Renal cortex interstitium (tissue), 11 donors: Measurements from ENCODE around the gene SP140. TPM values are rescaled to one million over a fixed set of nuclear protein-coding genes. Genes with fewer than 3 reads are reported as not detected.
"Not testable (repeated sequence)": the region's sequence is repeated elsewhere in the genome, so short reads cannot be mapped to it uniquely, and the experiment has no call there.

Experiments used
- DNase-seq, 11 donors: peaks; one replicate each; pipeline ENCODE4 v3.0.0-alpha.2; 2013; ENCODE audit warnings: low read depth in 9 of 11, low spot score in 4 of 11; ENCODE audit errors: extremely low read depth in 1 of 11
- polyA plus RNA-seq, 3 donors: library from polyadenylated mRNA; unstranded; fragments of 120-200 nt; gene quantifications; one replicate each; pipeline ENCODE4 v1.2.1, GENCODE V29; 2013; ENCODE audit not compliant: insufficient read length in 3 of 3

The SP140 gene
- polyA plus RNA-seq, 3 donors: 0.49 to 1.8 (median 1.6) TPM

DNA sequence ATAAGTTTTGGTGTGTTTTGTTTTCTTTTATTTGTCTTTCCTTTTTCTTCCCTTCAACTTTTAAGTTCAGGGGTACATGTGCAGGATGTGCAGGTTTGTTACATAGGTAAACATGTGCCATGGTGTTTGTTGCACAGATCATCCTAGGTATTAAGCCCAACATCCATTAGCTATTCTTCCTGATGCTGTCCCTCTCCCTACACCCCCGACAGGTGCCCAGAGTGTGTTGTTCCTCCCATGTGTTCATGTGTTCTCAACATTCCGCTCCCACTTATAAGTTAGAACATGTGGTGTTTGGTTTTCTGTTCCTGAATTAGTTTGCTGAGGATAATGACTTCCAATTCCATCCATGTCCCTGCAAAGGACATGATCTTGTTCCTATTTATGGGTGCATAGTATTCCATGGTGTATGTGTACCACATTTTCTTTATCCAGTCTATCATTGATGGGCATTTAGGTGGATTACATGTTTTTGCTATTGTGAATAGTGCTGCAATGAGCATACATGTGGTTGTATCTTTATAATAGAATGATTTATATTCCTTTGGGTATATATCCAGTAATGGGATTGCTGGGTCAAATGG is 117.6 kb downstream of the SP140 start:
- not testable (repeated sequence) for DNase-seq

DNA sequence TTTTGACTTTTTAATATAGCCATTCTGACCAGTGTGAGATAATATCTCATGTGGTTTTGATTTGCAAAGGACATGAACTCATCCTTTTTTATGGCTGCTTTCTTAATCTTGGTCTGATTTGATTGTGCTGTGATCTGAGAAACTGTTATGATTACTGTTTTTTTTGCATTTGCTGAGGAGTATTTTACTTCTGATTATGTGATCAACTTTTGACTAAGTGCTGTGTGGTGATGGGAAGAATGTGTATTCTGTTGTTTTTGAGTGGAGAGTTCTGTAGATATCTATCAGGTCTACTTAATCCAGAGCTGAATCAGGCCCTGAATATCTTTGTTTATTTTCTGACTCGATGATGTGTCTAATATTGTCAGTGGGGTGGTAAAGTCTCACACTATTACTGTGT is 118.2 kb downstream of the SP140 start:
- no peak for DNase-seq

DNA sequence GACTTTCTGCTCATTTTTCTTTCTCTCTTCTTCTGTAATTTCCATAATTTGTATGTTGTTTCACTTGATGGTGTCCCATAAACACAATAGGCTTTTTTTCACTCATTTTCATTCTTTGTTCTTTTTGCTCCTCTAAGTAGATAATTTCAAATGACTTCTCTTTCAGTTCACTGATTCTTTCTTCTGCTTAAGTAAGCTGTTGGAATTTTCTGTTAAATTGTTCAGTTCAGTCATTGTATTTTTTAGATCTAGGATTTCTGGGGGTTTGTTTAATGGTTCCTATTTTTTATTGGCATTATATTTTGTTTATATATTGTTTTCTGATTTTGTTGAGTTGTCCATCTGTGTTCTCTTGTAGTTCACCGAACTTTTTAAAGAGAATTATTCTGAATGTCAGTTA is 120.9 kb downstream of the SP140 start:
- DNase-seq: no peak

DNA sequence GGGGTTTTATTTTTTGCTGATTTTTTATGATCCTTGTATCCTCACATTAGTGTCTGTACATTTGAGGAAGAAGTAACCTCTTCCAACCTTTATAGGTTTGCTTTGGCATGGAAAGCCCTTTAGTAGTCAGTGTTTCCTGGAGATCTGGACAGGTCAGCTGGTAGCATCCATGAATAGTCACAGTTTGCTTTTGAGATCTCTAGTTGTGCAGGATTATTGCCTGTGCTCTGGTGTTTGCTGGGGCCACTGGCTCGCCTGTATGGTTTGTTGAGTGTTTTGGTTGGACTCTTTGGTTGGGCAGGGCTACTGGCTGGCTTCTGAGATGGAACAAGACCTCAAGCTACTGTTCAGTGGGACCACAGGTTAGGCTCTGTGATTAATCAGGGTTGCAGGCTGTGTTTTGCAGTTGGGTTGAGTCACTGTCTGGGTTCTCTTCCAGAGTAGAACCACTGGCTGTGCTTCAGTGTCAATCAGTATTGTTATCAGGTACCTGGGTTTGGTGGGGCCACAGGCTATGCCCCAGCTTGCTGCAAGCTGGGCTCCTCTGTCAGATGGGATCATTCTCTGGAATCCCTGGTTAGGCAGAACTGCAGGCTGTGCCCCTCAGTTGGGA is 121.5 kb downstream of the SP140 start:
- no peak for DNase-seq

DNA sequence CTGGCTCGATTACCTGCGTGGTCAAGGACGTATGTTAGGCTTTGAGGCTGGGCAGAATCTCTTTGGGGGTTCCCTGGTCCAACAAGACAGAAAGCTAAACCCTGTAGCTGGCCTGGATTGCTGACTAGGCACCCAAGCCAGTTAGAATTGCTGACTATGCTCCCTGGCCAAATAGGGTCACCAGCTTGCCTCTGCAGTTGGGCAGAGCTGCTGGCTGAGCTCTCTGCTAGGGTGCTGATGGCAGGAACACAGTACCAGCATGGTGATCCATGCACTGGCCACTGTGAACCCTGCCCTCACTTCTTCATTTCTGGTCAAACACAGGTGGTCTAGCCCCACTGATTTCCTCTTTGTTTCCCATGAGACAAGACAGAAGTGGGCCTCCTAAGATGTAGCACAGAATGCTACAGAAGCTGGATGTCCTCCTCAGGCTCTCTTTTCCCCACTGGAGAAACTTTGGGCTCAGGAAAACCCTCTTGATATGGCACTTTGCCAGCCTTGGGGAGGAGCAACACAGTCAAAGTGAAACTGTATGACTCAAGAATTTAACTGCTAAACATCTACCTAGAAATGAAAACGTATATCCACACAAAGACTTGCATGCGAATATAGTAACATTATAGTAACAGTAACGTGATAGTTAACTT is 122.2 kb downstream of the SP140 start:
- DNase-seq: no peak

DNA sequence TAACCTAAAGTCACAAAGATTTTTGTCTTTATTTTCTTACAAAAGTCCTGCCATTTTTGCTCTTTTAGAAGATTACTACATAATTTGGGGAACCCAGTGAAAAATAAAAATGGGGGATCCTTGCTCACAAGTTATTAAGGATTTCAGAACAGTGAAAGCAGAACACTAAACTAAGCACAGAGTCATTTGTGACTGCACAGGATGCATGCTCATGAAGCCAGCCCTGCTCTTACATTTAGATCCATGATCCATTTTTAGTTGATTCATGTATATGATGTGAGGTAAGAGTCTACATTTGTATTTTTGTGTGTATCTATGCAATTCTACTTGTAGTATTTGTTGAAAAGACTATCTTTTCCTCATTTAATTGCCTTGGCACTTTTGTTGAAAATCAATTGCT is 123.3 kb downstream of the SP140 start:
- DNase-seq: no peak

DNA sequence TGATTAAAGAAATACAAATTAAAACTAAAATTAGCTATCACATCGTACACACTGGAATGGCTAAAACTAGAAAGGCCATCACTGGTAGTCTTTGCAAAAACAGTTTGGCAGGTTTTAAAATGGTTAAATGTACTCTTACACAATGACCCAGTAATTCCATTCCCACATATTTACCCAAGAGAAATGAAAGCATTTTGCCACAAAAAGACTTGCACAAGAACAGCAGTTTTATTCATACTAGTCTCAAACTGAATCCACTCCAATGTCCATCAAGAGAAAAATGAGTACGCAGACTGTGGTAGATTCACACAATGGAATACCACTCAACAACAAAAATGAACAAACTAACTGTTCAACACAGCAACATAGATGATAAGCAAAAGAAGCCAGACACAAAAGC is 130.5 kb downstream of the SP140 start:
- DNase-seq: no peak

DNA sequence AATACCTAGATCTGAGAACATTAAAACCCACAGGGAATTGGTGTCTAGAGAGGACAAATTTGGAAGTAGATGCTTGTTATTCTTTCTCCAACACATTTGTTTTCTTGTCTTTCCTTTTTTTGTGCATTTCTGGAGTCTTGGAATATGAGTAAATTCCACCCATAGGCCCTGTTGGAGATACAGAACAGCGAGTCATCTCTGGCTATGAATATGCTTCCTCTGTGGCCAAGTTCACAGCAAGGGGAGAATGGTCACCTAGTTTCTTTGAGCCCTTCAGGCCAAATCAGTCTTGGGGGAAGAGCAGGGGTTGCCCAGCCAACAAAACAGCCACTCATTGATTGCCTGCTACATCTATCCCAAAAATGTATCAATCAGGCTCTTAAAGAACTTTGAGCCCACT is 132.8 kb downstream of the SP140 start:
- DNase-seq: no peak

DNA sequence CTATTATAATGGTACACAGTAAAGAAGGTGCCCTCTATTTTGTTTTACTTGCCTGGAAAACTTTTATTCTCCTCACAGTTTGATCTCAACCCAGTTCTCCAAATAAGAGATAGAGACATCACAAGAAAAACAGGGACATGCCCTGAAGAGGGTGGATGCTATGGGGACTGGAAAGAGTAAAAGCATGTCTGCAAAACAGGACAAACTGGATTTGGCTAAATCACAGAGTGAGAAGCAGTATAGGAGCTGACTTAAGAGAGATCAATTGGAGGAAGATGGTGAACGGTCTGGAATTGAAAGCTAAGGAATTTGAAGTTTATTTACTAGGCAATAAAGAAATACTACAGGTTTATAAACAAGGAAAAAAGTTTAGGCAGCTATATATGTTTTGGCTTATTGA is 134.5 kb downstream of the SP140 start:
- DNase-seq: no peak

DNA sequence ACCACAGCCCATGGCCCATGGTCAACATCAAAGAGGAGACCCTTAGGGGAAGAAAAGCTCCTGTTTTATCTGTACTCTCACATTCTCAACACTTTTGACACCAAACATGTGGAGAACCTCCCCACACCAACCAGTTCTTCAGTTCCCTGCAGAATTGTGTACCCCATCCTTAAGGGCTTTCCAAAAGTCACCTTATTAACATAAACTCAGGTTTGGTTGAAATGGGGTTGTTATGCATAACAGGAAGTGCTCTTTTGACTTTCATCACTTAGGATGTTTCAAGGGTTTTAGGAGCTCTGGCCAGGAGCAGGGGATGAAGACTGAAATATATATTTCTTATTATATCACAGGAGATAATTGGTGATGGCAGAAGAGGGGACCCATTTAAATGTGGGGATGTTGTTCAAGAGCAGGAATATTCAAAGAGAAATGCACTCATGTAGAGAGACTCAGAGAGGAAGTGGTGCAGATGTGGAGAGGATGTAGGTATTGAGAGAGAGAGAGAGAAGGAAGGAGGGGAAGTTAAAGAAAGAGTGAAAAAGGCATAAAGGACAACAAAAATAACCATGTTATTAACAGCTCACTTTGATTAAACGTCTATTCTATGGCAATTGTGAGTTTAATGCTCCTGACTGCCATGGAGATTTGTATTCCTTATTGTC is 136.6 kb downstream of the SP140 start:
- DNase-seq: no peak

Other genes starting within 250 kb of the SP140 start
- 1 to 10 TPM; 6.5 to 9.3 (median 7.8) TPM for gene SLC16A14, start 156.8 kb upstream of the SP140 start, polyA plus RNA-seq
- 10 to 100 TPM; 17.0 to 25.4 (median 20.0) TPM for gene SP110, start 5.8 kb upstream of the SP140 start, polyA plus RNA-seq
- gene SP140L, start 101.5 kb downstream of the SP140 start, polyA plus RNA-seq: 10 to 100 TPM in 2 of 3 donors, 1 to 10 TPM in 1; 7.6 to 12.5 (median 10.1) TPM
- 10 to 100 TPM; 19.1 to 34.9 (median 22.3) TPM for gene SP100, start 190.5 kb downstream of the SP140 start, polyA plus RNA-seq